HepG2 (cell line): ENCODE data around the gene ZNF444. TPM values are rescaled to one million over a fixed set of nuclear protein-coding genes. Genes with fewer than 3 reads are reported as not detected.

Source experiments
- ATRX ChIP-seq: sonication (generic); formaldehyde crosslinking; IDR thresholded peaks from 2 replicates; pipeline ENCODE4 v1.4.0; 2020; ENCODE audit warnings: missing genetic modification reagents, borderline replicate concordance
- EEA1 ChIP-seq: sonication (generic); formaldehyde crosslinking; IDR thresholded peaks from 2 replicates; pipeline ENCODE4 v1.5.1; 2020; ENCODE audit warnings: mild to moderate bottlenecking, missing genetic modification reagents, borderline replicate concordance
- HCFC1 ChIP-seq: fragments of 150-350 bp; IDR thresholded peaks from 2 replicates; pipeline ENCODE4 v1.6.1; 2014; ENCODE audit warnings: low read depth, low read length
- HOXA5 ChIP-seq: sonication (generic); formaldehyde crosslinking; IDR thresholded peaks from 2 replicates; pipeline ENCODE4 v1.4.0; 2020; ENCODE audit warnings: missing genetic modification reagents
- IRF2 ChIP-seq: IDR thresholded peaks from 2 replicates; pipeline ENCODE4 v1.6.1; 2018; ENCODE audit warnings: missing genetic modification reagents, missing compliant biosample characterization
- MYNN ChIP-seq: sonication (generic); formaldehyde crosslinking; IDR thresholded peaks from 2 replicates; pipeline ENCODE4 v1.4.0; 2020; ENCODE audit warnings: mild to moderate bottlenecking, low read depth, missing genetic modification reagents
- MYPOP ChIP-seq: sonication (generic); formaldehyde crosslinking; IDR thresholded peaks from 2 replicates; pipeline ENCODE4 v1.8.1; 2023; ENCODE audit warnings: mild to moderate bottlenecking, moderate library complexity, missing genetic modification reagents
- PHF20 ChIP-seq: sonication (generic); formaldehyde crosslinking; IDR thresholded peaks from 2 replicates; pipeline ENCODE4 v1.5.0; 2020; ENCODE audit warnings: mild to moderate bottlenecking, missing genetic modification reagents
- PLRG1 ChIP-seq: fragments of 450-650 bp; conservative IDR thresholded peaks from 2 replicates; pipeline ENCODE4 v1.6.1; 2016
- PRPF4 ChIP-seq: fragments of 200-400 bp; formaldehyde crosslinking; IDR thresholded peaks from 2 replicates; pipeline ENCODE4 v1.6.1; 2016; ENCODE audit warnings: low read length, low read depth; ENCODE audit not compliant: poor library complexity, severe bottlenecking
- RARG ChIP-seq: sonication (generic); formaldehyde crosslinking; IDR thresholded peaks from 2 replicates; pipeline ENCODE4 v1.4.0; 2020; ENCODE audit warnings: low read depth, mild to moderate bottlenecking, missing genetic modification reagents
- SMAD3 ChIP-seq: sonication (generic); formaldehyde crosslinking; IDR thresholded peaks from 2 replicates; pipeline ENCODE4 v1.4.0; 2020; ENCODE audit warnings: missing genetic modification reagents
- SP2 ChIP-seq: sonication (generic); formaldehyde crosslinking; IDR thresholded peaks from 2 replicates; pipeline ENCODE4 v1.5.1; 2020; ENCODE audit warnings: mild to moderate bottlenecking, missing genetic modification reagents
- YEATS2 ChIP-seq: sonication (generic); formaldehyde crosslinking; IDR thresholded peaks from 2 replicates; pipeline ENCODE4 v1.4.0; 2020; ENCODE audit warnings: missing genetic modification reagents, borderline replicate concordance
- ZFX ChIP-seq: sonication (generic); formaldehyde crosslinking; IDR thresholded peaks from 2 replicates; pipeline ENCODE4 v1.4.0; 2020; ENCODE audit warnings: mild to moderate bottlenecking, low read depth, missing genetic modification reagents, moderate library complexity
- ZNF256 ChIP-seq: sonication (generic); formaldehyde crosslinking; conservative IDR thresholded peaks from 2 replicates; pipeline ENCODE4 v1.4.0; 2020; ENCODE audit warnings: missing genetic modification reagents
- ZNF274 ChIP-seq: sonication (generic); formaldehyde crosslinking; IDR thresholded peaks from 2 replicates; pipeline ENCODE4 v1.5.1; 2020; ENCODE audit warnings: mild to moderate bottlenecking, missing genetic modification reagents
- ZNF556 ChIP-seq: sonication (generic); formaldehyde crosslinking; IDR thresholded peaks from 2 replicates; pipeline ENCODE4 v1.4.0; 2020; ENCODE audit warnings: mild to moderate bottlenecking, missing genetic modification reagents, borderline replicate concordance
- ZNF563 ChIP-seq: sonication (generic); formaldehyde crosslinking; IDR thresholded peaks from 2 replicates; pipeline ENCODE4 v1.8.0; 2022; ENCODE audit warnings: mild to moderate bottlenecking, moderate library complexity, missing genetic modification reagents
- ZNF567 ChIP-seq: sonication (generic); formaldehyde crosslinking; IDR thresholded peaks from 2 replicates; pipeline ENCODE4 v1.8.1; 2023; ENCODE audit warnings: mild to moderate bottlenecking, missing genetic modification reagents, borderline replicate concordance
- ZNF770 ChIP-seq: sonication (generic); formaldehyde crosslinking; IDR thresholded peaks from 2 replicates; pipeline ENCODE4 v1.5.0; 2020; ENCODE audit warnings: mild to moderate bottlenecking, missing genetic modification reagents
- ZNF772 ChIP-seq: sonication (generic); formaldehyde crosslinking; IDR thresholded peaks from 2 replicates; pipeline ENCODE4 v1.5.0; 2020; ENCODE audit warnings: mild to moderate bottlenecking, missing genetic modification reagents
- polyA plus RNA-seq, 8 experiments: library from polyadenylated mRNA; depleted of rRNA in 3 of 8; stranded (reverse) in 7 of 8; unstranded in 1 of 8; fragments of >200 nt; fragmentation: Illumina TruSeq in 4 of 8; extraction: Trizol in 4 of 8; gene quantifications; 2 replicates each; pipeline versions ENCODE4 v1.2.1 to v1.2.3, GENCODE V29; 2011 to 2016; ENCODE audit warnings: low read depth in 4 of 8, missing spikeins in 1 of 8, mixed read lengths in 1 of 8; ENCODE audit not compliant: insufficient read depth in 1 of 8
- total RNA-seq, 5 experiments: library from RNA; depleted of rRNA; stranded (reverse); fragments of >200 nt; fragmentation: Illumina TruSeq; extraction: Trizol; gene quantifications; 2 replicates each; pipeline ENCODE4 v1.2.3, GENCODE V29; 2016; ENCODE audit warnings: low read depth in 1 of 5
- TF ChIP-seq, protein P1 (sequence below): sonication (generic); formaldehyde crosslinking; IDR thresholded peaks from 2 replicates; pipeline ENCODE4 v1.4.0; 2020; ENCODE audit warnings: missing genetic modification reagents
- TF ChIP-seq, protein P2 (sequence below): sonication (generic); formaldehyde crosslinking; IDR thresholded peaks from 2 replicates; pipeline ENCODE4 v1.4.0; 2020; ENCODE audit warnings: mild to moderate bottlenecking, low read depth, missing genetic modification reagents
- TF ChIP-seq, protein P3 (sequence below): sonication (generic); formaldehyde crosslinking; IDR thresholded peaks from 2 replicates; pipeline ENCODE4 v1.4.0; 2020; ENCODE audit warnings: missing genetic modification reagents, mild to moderate bottlenecking, borderline replicate concordance

The ZNF444 gene
- total and polyA plus RNA-seq, 2 of the 13 experiments (the other 11 are each of a cell fraction or from before 2014, with no cell fraction given), result 27.4 to 30.3 TPM

DNA sequence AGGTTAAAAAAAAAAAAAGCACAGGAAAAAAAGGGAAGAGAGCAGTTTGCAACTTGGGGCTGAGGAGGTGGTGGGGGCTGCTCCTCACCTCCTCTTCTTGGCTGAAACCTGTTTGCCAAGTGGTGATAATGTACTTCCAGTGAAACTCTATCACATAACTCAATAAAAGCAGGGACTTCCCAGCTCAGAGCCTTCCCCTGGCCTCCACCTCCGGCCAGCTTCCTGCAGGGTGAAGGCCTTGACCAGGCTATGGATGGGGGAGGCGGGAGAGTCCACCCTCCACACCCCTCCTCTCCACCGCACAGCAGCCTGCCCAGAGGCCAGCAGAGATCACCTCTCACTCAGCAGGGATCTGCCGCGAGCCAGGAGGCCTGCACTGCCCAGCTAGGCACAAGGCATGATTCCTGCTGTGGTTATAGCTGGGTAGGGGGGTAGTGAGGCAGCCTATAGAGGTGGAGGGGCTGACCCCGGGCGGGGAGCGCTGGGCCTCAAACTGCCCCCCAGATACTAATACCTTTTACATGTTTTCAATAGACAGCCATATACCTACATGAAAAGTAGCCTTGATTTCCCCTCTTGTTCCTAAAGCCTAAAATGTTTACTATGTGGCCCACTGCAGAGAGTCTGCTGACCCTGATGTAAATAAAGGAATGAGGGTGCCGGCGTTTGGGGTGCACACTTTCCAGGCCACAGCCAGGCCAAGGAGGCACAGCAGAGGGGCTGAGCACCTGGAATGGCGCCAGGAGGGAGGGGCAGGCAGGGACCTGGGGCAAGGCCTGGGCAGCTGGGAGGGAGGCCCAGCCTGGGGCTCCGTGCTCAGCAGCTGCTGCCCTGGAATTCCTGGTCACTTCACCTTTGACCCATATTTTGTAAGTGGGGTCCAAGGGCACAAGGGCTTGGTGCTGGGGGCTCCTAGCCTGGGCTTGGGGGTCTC, 30.3 kb upstream of the ZNF444 start (continued):
- no peak for TF ChIP-seq ATRX
- TF ChIP-seq ZNF772, result no peak
- no peak for TF ChIP-seq PLRG1
- TF ChIP-seq, protein P1, sequence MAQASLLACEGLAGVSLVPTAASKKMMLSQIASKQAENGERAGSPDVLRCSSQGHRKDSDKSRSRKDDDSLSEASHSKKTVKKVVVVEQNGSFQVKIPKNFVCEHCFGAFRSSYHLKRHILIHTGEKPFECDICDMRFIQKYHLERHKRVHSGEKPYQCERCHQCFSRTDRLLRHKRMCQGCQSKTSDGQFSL (CRISPR knock-in tag), result peak; percentile 80; the same call in 1 of the 2 replicates
- TF ChIP-seq, protein P2, sequence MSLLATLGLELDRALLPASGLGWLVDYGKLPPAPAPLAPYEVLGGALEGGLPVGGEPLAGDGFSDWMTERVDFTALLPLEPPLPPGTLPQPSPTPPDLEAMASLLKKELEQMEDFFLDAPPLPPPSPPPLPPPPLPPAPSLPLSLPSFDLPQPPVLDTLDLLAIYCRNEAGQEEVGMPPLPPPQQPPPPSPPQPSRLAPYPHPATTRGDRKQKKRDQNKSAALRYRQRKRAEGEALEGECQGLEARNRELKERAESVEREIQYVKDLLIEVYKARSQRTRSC (CRISPR knock-in tag), result no peak
- 0 out of 2 replicates have a peak, but pooled peaks have one; percentile 65 for TF ChIP-seq MYPOP (CRISPR knock-in tag)
- TF ChIP-seq MYNN (CRISPR knock-in tag), result no peak
- TF ChIP-seq ZNF770 (CRISPR knock-in tag), result peak; percentile 94
- no peak for TF ChIP-seq EEA1 (CRISPR knock-in tag)
- peak; percentile 93 for TF ChIP-seq ZFX (CRISPR knock-in tag)
- TF ChIP-seq YEATS2 (CRISPR knock-in tag), result no peak; the same call in 1 of the 2 replicates
- peak; percentile 65; the same call in 1 of the 2 replicates for TF ChIP-seq ZNF563 (CRISPR knock-in tag)
- TF ChIP-seq ZNF256 (CRISPR knock-in tag), result no peak
- TF ChIP-seq PHF20 (CRISPR knock-in tag), result no peak
- TF ChIP-seq, protein P3, sequence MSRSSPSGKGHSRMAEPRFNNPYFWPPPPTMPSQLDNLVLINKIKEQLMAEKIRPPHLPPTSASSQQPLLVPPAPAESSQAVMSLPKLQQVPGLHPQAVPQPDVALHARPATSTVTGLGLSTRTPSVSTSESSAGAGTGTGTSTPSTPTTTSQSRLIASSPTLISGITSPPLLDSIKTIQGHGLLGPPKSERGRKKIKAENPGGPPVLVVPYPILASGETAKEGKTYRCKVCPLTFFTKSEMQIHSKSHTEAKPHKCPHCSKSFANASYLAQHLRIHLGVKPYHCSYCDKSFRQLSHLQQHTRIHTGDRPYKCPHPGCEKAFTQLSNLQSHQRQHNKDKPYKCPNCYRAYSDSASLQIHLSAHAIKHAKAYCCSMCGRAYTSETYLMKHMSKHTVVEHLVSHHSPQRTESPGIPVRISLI (CRISPR knock-in tag), result no peak
- TF ChIP-seq ZNF274 (CRISPR knock-in tag), result no peak
- TF ChIP-seq ZNF567, result no peak
- no peak for TF ChIP-seq SP2 (CRISPR knock-in tag)
- no peak for TF ChIP-seq RARG (CRISPR knock-in tag)
- TF ChIP-seq ZNF556 (CRISPR knock-in tag), result peak; percentile 59; the same call in 1 of the 2 replicates
- 0 out of 2 replicates have a peak, but pooled peaks have one; percentile 31 for TF ChIP-seq HOXA5 (CRISPR knock-in tag)
- peak; percentile 60 for TF ChIP-seq IRF2
- TF ChIP-seq PRPF4, result no peak
- no peak for TF ChIP-seq HCFC1
- no peak for TF ChIP-seq SMAD3 (CRISPR knock-in tag)
